ENCODE measurements around the gene WDFY2. TPM values are rescaled to one million over a fixed set of nuclear protein-coding genes. Genes with fewer than 3 reads are reported as not detected.

The WDFY2 gene
- total RNA-seq, 1 donor from 2014 or later: 4.5 TPM

- intact Hi-C loops (cut with micrococcal nuclease): no loop called here
Observed at GRCh38 chr13:51782026-51782710, 197.9 kb downstream of the WDFY2 start.

DNA sequence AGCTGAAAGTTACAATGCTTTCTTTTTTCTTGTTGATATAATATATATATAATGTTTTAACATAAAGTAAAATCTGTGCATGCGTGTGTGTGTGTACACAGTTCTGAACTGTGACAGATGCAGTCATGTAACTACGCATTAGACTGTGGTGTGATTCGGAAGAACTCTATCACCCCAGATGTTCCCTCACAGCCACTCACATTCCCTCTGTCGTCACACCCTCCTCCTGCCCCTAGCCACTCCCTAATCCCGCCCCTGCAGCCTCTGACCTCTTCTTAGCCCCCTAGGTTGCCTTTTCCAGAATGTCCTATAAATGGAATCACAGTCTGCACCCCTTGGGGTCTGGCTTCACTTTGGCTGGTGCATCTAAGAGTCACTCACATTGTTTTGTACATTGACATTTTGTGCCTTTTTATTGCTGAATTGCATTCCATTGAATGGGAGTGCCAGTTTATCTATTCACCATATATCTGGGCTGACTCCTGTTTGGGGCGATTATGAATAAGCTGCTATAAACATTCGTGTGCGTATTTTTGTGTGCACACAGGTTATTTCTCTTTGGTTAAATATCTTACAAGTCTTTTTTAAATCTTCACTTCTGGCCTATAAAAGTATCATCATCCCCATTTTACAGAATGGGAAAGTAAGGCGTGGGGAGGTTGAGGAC is 199.3 kb downstream of the WDFY2 start:
- no peaks in the 10 kb centered on the region for H3K27me3 ChIP-seq (ENCODE audit: low read depth)
- DNase-seq: no peak
- no peak overlapping the region for H3K4me3 ChIP-seq
- H3K27ac ChIP-seq (replicated peaks): no peak overlapping the region
- peaks cover 31% of the 10 kb centered on the region for H3K4me1 ChIP-seq
- H3K9me3 ChIP-seq (replicated peaks): no peaks in the 10 kb centered on the region
- H3K36me3 ChIP-seq: no peaks in the 10 kb centered on the region
- no peak for TF ChIP-seq CTCF (IDR thresholded peaks at IDR 0.05; ENCODE audit: borderline replicate concordance)
- intact Hi-C loops (cut with micrococcal nuclease): no loop called here

More at GRCh38 chr13:51782026-51782710, 197.9 kb downstream of the WDFY2 start:
- DNase-seq: no peak
- TF ChIP-seq CTCF (IDR thresholded peaks at IDR 0.05; ENCODE audit: borderline replicate concordance): no peak
- H3K4me1 ChIP-seq: peaks cover 29% of the 10 kb centered on the region
- no peak overlapping the region for H3K4me3 ChIP-seq
- no peaks in the 10 kb centered on the region for H3K36me3 ChIP-seq
- H3K27ac ChIP-seq (replicated peaks): no peak overlapping the region
- H3K9me3 ChIP-seq (replicated peaks): no peaks in the 10 kb centered on the region
- H3K27me3 ChIP-seq (ENCODE audit: low read depth): no peaks in the 10 kb centered on the region

GRCh38 chr13:51784097-51784496 is 199.8 kb downstream of the WDFY2 start:
- no peaks in the 10 kb centered on the region for H3K9me3 ChIP-seq (replicated peaks)
- no peaks in the 10 kb centered on the region for H3K36me3 ChIP-seq
- intact Hi-C loops (cut with micrococcal nuclease): no loop called here
- H3K27me3 ChIP-seq (ENCODE audit: low read depth): no peaks in the 10 kb centered on the region
- DNase-seq: no peak
- H3K4me1 ChIP-seq: peaks cover 35% of the 10 kb centered on the region
- H3K27ac ChIP-seq (replicated peaks): no peak overlapping the region
- TF ChIP-seq CTCF (IDR thresholded peaks at IDR 0.05; ENCODE audit: borderline replicate concordance): no peak
- no peak overlapping the region for H3K4me3 ChIP-seq

DNA sequence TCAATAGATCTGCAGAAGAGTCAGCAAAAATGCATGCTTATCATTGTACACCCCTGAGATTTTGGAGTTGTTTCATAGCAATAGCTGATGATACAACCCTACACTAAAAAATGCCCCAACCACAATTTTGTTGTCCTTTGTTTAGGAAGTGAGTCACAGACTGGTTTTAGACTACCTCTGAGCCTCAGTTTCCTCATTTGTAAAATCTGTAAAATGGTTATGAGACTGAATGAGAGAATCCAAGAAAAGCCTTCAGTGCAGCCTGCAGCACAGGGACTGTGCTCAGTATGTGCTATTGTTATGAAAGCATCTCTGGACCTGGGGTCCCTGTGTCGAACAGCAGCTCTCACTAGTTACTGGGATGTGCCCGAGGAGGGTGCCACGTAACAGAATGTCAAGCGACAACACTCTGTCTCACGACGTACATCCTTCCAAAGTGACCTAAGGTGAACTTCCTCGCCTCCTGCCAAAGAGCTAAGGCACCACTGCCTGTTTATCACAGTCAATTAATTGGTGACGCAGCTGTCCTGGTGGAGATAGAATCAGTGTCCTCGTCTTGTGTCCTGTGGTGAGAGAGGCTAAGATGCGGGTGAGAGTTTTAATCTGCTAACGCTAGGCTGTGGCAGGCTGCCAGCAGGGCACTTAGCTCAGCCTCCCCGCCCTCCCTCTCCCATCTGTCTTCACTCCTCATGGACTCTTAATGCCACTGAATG is 201.6 kb downstream of the WDFY2 start:
- intact Hi-C loops (cut with micrococcal nuclease): no loop called here
- H3K27me3 ChIP-seq (ENCODE audit: low read depth): no peaks in the 10 kb centered on the region
- DNase-seq: peak; percentile 76
- TF ChIP-seq CTCF (IDR thresholded peaks at IDR 0.05; ENCODE audit: borderline replicate concordance): no peak
- no peaks in the 10 kb centered on the region for H3K36me3 ChIP-seq
- H3K4me1 ChIP-seq: peaks cover 35% of the 10 kb centered on the region
- peak overlapping the region; percentile 49 for H3K4me3 ChIP-seq
- H3K9me3 ChIP-seq (replicated peaks): no peaks in the 10 kb centered on the region
- H3K27ac ChIP-seq (replicated peaks): peak overlapping the region; percentile 84

GRCh38 chr13:51786425-51787265 is 202.4 kb downstream of the WDFY2 start:
- Histone ChIP-seq H3K9me3 (replicated peaks) (no peaks in the 10 kb centered on the region), H3K27ac (replicated peaks) (peak overlapping the region; percentile 84), H3K27me3 (ENCODE audit: low read depth) (no peaks in the 10 kb centered on the region), H3K36me3 (no peaks in the 10 kb centered on the region), H3K4me1 (peaks cover 33% of the 10 kb centered on the region), H3K4me3 (peak overlapping the region; percentile 49)
- intact Hi-C loops (cut with micrococcal nuclease): no loop called here
- DNase-seq: no peak
- no peak for TF ChIP-seq CTCF (IDR thresholded peaks at IDR 0.05; ENCODE audit: borderline replicate concordance)

Data from left ventricle myocardium inferior (tissue), 1 donor.